Cardiac fibroblast (primary cell): ENCODE measurements around the gene DSCAML1.
A peak's percentile ranks its signal among the peaks of the same experiment; 100 is the strongest.

Experiments used
- DNase-seq, 2 donors: peaks; one replicate each; pipeline versions ENCODE4 v3.0.0 to v3.0.0-alpha.2; 2010; ENCODE audit warnings: low read depth in 2 of 2
- H3K4me3 ChIP-seq, 2 donors: replicated peaks in 1 of 2; 1 replicate in 1 of 2; 2 replicates in 1 of 2; pipeline ENCODE4 v1.5.1; 2011; ENCODE audit warnings: low read depth in 2 of 2, low read length in 2 of 2, mild to moderate bottlenecking in 2 of 2, moderate library complexity in 1 of 2
- CTCF ChIP-seq: IDR thresholded peaks from one replicate; pipeline ENCODE4 v1.5.1; 2011; ENCODE audit warnings: low read depth, mild to moderate bottlenecking, low read length, inconsistent platforms

The DSCAML1 gene

GRCh38 chr11:117796872-117797529, at the start of gene DSCAML1:
DSCAML1 (minus strand) TSS chr11:117797216; CDS start chr11:117797079, 137 bp downstream.
- no peak for TF ChIP-seq CTCF
- no peak within 1 kb of the TSS for H3K4me3 ChIP-seq
- no peak for DNase-seq

- no peak overlapping the region for H3K4me3 ChIP-seq
- peak; percentile 77 to 78 for DNase-seq
- peak; percentile 97 for TF ChIP-seq CTCF
These were observed 46.9 kb upstream of the DSCAML1 start for GRCh38 chr11:117843666-117844484.

GRCh38 chr11:117842131-117842941, 45.3 kb upstream of the DSCAML1 start:
- H3K4me3 ChIP-seq, result no peak overlapping the region
- TF ChIP-seq CTCF, result no peak
- DNase-seq, result no peak

- no peak overlapping the region for H3K4me3 ChIP-seq
- no peak for TF ChIP-seq CTCF
- DNase-seq, result no peak
These were observed 44.6 kb upstream of the DSCAML1 start for GRCh38 chr11:117841551-117842031.

GRCh38 chr11:117840881-117841550, 44.0 kb upstream of the DSCAML1 start:
- no peak for TF ChIP-seq CTCF
- no peak for DNase-seq
- H3K4me3 ChIP-seq, result no peak overlapping the region
